Hepatocyte (in vitro differentiated cells): Measurements from ENCODE around the gene NUP62.
"Not testable (repeated sequence)": the region's sequence is repeated elsewhere in the genome, so short reads cannot be mapped to it uniquely, and the experiment has no call there.

Source experiments
- CTCF ChIP-seq: fragments of 200-600 bp; sonication (generic); IDR thresholded peaks from 2 replicates; pipeline ENCODE4 v1.5.1; 2016; ENCODE audit warnings: antibody characterized with exemption, mild to moderate bottlenecking; ENCODE audit not compliant: poor library complexity
- EZH2phosphoT487 ChIP-seq: fragments of 200-600 bp; sonication (generic); IDR thresholded peaks from one replicate; pipeline ENCODE4 v1.6.1; 2018; ENCODE audit warnings: antibody characterized with exemption, mild to moderate bottlenecking, low read depth, moderate library complexity; ENCODE audit not compliant: unreplicated experiment, severe bottlenecking

GRCh38 chr19:49958144-49958543 is 28.8 kb upstream of the NUP62 start:
- not testable (repeated sequence) for TF ChIP-seq CTCF, EZH2phosphoT487
